ENCODE results near the gene WDR91.

GRCh38 chr7:135259702-135260101 lies 48.4 kb upstream of the WDR91 start:
- TF ChIP-seq ZNF274 (IDR thresholded peaks at IDR 0.05; ENCODE audit: low read depth, low read length) (no peak), YY1 (IDR thresholded peaks at IDR 0.05; ENCODE audit: insufficient read depth, insufficient read length) (no peak)

Data from NT2/D1 (cell line).